Testis (tissue), 2 donors: ENCODE data around the gene NADK.

Source experiments
- CTCF ChIP-seq, 3 experiments: fragments of 450-650 bp in 2 of 3; fragments of 200-600 bp in 1 of 3; sonication (generic) in 1 of 3; IDR thresholded peaks; one replicate each; pipeline ENCODE4 v1.5.1; 2016 to 2019; ENCODE audit warnings: antibody characterized with exemption in 3 of 3, mild to moderate bottlenecking in 2 of 3, moderate library complexity in 1 of 3
- POLR2A ChIP-seq: fragments of 450-650 bp; IDR thresholded peaks from one replicate; pipeline ENCODE4 v1.6.1; 2017; ENCODE audit warnings: antibody characterized with exemption, mild to moderate bottlenecking, moderate library complexity

DNA sequence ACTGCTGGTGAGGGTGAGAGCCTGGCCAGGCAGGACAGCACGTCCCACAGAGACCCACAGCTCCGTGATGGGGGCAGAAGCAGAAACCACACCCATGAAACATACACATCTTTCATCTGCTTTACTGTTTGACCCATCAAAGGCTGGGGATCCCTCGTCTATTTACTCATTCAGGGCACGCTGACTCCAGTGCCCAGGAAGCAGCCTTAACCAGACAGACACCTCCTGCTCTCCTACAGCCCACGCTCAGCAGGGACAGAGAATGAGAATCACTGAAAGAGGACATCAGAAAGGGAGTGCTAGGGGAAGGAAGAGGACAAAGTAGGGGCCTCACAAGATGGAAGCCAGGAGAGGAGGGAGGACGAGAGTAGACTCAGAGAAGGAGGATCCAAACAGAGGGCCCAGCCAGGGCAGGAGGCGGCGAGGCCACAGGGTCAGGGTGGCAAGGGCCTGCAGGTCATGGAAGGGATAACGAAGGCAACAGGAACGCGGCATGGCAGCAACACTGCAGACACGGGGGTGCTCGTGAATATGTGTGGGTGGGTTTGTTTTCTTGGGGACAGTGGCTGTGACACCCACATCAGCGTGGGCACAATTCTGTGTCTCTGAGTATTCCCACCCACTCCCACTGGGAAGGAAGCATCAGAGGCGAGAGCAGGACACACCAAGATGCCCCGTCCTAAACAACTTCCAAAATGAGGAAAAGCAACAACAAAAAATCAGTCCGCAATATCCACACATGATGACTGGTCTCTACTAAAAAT lies 15.4 kb upstream of the NADK start:
- TF ChIP-seq CTCF (IDR thresholded peaks at IDR 0.05) (no peak), POLR2A (no peak)
